ENCODE data around the gene ELOVL4.

ELOVL4 gene

DNA sequence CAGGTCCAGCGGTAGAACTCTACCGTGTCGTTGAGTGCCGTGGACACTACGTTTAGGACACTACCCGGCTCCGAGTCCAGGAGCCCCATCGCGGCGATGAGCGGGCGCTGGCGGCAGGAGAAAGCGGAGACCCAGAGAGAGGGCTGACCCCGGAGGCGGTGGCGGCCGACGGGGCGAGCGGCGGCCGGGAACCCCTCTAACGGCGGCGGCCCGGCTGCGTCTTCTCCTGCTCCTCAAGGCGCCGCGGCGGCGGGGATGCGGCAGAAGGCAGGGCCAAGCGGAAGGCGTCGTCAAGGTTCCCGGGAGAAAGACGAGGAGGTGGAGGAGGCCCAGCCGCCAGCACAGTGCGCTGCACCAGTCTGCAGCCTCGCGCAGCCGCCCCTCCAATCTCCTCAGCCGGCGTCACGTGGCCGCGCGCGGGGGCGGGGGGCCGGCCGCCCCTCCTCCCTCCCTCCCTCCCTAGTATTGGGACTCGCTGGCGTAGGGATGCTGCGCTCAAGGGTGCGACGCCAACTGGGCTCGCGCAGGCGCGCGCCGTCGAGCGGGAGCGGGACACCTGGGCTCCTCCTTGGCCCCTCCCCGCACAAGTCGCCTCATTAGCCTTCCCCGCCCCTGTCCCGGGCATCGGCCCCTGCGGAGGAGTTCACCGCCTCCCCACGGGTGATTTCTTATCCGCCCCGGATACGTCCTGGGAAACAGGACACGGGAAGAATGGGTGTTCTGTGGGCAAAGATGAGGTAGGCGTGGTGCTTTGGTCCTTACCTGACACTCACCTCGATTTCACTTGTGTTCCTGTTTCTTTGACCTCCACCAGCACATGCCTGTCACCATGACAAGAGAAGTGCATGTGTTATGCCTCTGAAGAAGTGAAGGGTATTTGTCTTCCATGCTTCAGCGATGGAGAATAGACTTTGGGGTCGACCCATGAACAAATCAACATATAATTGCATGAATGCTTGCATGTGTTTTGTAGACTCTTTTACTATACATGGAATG is at the start of gene ELOVL4:
Gene ELOVL4, minus strand, starts transcription at position 363 of the 996 bp plus-strand sequence. Its CDS starts 274 bp downstream, at position 89.
- peak; percentile 25 for DNase-seq (ENCODE audit: low read depth)

DNA sequence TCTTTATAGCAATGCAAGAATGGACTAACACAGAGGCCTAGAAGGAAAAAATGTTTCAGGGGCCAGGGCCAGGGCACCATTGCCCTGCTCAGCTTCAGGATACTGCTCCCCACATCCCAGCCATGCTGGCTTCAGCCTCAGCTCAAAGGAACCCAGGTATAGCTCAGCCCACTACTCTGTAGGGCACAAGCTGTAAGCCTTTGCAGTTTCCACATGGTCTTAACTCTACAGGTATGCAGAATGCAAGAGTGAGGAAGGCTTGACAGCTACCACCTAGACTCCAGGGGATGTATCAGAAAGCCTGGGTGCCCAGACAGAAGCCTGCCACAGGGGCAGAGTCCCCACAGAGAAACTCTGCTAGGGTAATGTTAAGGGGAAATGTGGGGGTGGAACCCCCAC is 46.6 kb upstream of the ELOVL4 start:
- no peak for DNase-seq (ENCODE audit: low read depth)

DNA sequence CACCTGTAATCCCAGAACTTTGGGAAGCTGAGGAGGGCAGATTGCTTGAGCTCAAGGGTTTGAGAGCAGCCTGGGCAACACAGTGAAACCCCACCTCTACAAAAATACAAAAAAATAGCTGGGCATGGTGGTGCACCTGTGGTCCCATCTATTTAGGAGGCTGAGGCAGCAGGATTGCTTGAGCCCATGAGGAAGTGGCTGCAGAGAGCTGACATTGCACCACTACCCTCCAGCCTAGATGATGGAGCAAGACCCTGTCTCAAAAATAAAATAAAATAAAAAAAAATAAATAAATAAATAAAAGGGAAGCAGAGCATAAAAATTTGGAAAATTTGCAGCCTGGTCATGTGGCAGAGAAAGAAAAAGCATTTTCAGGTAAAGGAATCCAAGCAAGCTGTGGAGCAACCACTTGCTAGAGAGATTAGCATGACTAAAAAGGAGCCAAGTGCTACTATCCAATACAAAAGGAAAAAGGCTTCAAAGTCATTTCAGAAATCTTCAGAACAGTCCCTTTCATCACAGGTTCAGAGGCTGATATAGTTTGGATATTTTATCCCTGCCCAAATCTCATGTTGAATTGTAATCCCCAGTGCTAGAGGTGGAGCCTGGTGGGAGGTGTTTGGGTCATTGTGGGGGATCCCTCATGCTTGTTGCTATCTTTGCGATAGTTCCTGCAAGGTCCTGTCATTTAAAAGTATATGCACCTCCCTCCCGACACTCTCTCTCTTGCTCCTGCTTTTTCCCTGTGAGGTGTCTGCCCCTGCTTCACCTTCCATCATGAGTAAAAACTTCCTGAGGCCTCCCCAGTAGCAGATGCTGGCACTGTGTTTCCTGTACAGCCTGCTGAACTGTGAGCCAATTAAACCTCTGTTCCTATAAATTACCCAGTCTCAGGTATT is 45.9 kb upstream of the ELOVL4 start:
- DNase-seq (ENCODE audit: low read depth): no peak

DNA sequence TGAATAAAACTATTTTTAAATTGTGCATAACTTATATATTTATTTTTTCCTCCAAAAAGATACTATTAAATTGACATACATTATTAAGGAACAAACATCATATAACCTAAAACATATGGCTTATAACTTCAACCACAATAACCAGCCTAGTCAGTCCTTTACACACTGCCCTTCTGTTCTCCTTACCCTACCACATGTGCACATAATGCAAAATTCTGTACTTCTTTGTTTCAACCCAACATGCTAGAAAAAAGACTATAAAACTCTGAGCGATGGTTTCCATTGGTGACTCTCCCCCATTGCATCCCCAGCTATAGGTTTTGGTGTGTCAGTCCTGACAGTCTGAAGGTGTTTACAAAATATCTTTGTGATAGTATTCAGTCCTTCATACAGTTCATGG is 42.3 kb upstream of the ELOVL4 start:
- DNase-seq (ENCODE audit: low read depth): no peak

DNA sequence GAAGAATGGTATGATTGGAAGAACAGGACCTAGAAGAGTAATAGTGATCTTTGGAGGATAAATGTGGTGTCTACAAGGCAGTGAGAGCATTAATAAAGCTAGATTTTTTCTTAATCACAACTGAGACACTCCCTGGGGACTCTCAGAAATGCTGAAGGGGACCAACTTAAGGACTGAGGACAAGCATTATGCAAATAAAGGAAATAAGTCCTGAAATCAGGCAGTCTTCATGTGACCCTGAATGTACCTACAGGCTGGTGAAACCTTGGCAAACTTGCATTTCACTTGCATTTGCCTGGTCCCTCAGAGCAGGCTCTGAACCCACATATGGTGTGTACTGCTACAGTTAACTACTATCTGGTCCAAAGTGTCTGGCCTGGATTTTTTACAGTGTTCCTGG is 37.8 kb upstream of the ELOVL4 start:
- DNase-seq (ENCODE audit: low read depth): no peak

GRCh38 chr6:79984261-79984660 is 36.9 kb upstream of the ELOVL4 start:
- no peak for DNase-seq (ENCODE audit: low read depth)

GRCh38 chr6:79981652-79982051 is 34.3 kb upstream of the ELOVL4 start:
- DNase-seq (ENCODE audit: low read depth): no peak

DNA sequence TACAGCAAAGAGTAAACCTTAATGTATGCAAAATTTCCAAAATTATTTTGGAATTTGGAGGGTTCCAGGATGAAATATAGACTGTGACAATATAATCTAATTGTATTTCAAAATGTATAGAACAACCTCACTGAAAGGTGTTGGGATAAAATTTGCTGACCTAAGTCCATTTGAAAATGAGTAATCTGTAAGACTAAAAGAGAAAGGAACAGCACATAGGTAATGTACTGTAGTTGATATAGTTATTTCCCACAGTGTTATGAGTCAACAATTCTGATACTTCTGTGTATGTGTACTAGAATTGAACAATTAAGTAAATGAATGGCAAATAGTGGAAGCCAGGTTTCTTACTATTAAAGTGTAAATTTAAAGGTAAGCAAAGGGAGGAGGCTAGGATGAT is 23.8 kb upstream of the ELOVL4 start:
- no peak for DNase-seq (ENCODE audit: low read depth)

DNA sequence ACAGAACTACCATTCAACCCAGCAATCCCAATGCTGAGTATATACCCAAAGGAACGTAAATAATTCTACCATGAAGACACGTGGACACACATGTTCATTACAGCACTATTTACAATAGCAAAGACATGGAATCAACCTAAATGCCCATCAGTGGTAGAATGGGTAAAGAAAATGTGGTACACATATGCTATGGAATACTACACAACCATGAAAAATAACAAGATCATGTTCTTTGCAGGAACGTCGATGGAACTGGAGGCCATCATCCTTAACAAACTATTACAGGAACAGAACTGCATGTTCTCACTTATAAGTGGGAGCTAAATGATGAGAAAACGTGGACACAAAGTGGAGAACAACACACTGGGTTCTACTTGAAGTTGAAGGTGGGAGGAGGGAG is 22.4 kb upstream of the ELOVL4 start:
- DNase-seq (ENCODE audit: low read depth): no peak

GRCh38 chr6:79967178-79967577 is 19.8 kb upstream of the ELOVL4 start:
- no peak for DNase-seq (ENCODE audit: low read depth)

GRCh38 chr6:79964607-79965081 is 17.3 kb upstream of the ELOVL4 start:
- no peak for DNase-seq (ENCODE audit: low read depth)

DNA sequence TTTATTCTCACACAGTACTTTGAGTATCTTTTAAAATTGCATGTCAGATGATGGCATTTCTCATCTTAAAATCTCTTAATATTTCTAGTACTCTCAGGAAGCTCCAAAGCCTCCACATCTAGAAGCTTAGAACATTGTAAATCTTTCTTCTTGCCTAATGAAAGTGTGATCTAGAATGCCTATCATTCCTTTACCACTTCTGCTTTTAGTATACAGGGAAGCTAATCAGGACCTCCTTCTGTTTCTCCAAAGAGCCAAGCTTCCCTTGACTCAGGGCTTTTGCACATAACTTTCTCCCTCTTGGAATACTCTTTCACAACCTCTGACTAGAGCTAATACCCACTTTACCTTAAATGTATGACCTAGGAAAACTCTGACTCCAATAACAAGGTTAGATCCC is 7.5 kb upstream of the ELOVL4 start:
- DNase-seq (ENCODE audit: low read depth): no peak

- DNase-seq (ENCODE audit: low read depth): no peak
These were observed 1.9 kb upstream of the ELOVL4 start for GRCh38 chr6:79949233-79949632.

GRCh38 chr6:79946272-79947190 is 822 bp downstream of the ELOVL4 start:
- DNase-seq (ENCODE audit: low read depth): peak; percentile 2

GRCh38 chr6:79943133-79943532 is 4.2 kb downstream of the ELOVL4 start:
- no peak for DNase-seq (ENCODE audit: low read depth)

DNA sequence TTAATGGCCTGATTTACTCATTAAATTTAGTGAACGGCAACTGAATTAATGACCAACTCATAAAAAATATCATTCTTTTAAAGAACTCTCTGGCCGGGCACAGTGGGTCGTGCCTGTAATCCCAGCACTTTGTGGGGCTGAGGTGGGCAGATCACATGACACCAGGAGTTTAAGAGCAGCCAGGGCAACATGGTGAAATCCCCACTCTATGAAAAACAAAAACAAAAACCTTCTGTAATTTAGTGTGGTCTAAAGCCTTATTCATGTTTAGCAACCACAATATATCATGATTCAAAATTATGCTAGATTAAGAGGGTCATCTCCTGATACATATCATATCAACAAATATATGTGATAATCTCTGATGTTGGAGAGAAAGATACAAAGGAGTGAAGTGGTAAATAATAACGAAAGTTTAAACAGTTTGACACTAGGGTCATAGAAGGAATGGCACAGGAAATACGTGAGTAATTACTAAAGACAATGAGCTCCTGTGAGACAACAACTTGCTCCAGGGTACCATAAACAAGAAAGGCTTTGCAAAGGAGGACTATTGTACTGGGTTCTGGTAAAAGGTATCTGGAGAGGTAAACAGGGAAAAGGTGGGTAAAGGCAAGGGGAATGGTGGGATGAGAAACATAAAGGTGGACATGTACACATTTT is 5.7 kb downstream of the ELOVL4 start:
- DNase-seq (ENCODE audit: low read depth): no peak

DNA sequence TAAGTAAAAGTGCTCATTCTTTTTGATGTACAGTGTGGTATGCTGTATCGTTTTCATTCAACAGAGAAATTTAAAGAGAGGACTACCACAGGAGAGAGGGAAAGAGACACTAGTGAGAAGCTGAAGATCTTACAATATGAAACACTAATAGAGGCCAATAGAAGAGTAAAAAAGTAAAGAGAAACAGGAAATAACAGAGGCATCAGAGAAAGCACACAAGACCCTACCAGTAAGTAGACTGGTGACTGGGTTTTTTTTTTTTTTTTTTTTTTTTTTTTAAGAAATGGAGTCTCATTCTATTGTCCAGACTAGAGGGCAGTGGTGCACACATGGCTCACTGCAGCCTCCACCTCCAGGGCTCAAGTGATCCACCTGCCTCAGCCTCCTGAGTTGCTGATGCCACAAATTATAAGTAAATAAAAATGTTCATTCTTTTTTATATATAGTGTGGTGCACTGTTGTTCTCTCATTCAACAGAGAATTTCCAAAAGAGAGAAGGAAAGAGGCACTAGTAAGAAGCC is 18.8 kb downstream of the ELOVL4 start:
- DNase-seq (ENCODE audit: low read depth): no peak

GRCh38 chr6:79927758-79928157 is 19.6 kb downstream of the ELOVL4 start:
- no peak for DNase-seq (ENCODE audit: low read depth)

DNA sequence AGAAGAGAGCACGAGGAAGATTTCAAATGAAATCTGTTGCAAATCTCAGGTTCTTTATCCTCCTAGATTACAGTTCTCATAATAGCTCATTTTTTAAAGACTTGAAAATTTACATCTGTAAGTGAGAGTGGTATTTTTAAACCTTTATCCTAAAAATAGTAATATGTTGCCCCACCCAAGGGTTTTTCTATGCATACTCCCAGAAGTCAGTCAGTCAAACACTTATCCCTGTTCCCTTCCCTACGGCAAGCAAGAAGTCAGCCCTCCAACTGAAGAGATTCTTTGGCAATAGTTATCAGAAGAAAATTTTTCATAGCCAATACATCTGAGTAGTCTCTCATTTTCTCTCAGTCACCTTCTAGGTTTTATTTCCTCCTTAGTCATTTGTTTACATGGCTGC is 24.1 kb downstream of the ELOVL4 start:
- DNase-seq (ENCODE audit: low read depth): no peak

DNA sequence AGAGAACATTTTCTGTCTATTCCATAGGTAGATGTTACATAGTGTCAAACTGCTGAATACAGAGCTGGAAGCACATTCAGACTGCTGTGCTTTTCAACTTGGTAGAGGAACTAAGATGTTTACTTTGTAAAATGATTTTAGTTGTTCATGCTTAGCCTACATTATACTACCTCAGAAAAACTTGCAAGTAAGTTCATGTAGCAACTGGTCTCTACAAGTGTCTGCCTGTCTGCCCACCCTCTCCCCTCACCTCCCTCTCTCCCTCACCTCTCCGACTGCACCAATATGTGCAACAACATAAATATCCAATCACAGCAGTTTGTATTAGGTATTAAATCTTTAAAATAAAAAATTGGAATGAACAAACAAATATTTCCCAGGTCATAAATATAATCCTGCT is 25.3 kb downstream of the ELOVL4 start:
- no peak for DNase-seq (ENCODE audit: low read depth)

DNA sequence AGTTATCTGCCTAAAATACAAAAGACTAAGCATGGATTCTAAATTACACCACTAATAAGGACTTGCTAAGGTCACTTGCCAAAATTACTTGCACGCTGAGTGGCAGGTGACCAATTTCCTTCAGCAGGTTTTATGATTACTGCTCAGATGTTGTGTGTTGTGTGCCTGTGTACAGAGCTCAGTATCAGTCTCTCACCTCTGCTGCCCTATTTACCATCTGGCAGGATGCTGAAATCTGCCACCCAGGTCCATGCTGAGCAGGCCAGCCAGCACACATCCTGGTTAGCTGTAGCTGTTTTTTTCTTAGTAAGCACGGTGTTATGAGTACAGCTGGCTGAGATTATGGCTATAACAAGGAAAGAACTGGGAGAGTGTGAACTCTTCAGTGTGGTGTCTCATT is 34.0 kb downstream of the ELOVL4 start:
- DNase-seq (ENCODE audit: low read depth): no peak
